GM23338 (cell line): ENCODE measurements around the gene NOL3. TPM values are rescaled to one million over a fixed set of nuclear protein-coding genes. Genes with fewer than 3 reads are reported as not detected.

ENCODE experiments used
- ATAC-seq: fragments of 200-7000 bp; cut with Tn5 transposase; 3 replicates; pipeline ENCODE4 v1.9.1; 2020
- DNase-seq: peaks from one replicate; pipeline ENCODE4 v3.0.0-alpha.2; 2015; ENCODE audit warnings: low spot score
- H2AFZ ChIP-seq: fragments of 200-600 bp; sonication (generic); 2 replicates; pipeline ENCODE4 v1.8.0; 2016; ENCODE audit warnings: antibody characterized with exemption, mild to moderate bottlenecking, moderate library complexity
- H3F3A ChIP-seq: fragments of 200-600 bp; sonication (generic); replicated peaks from 2 replicates; pipeline ENCODE4 v1.8.0; 2017; ENCODE audit warnings: antibody characterized with exemption, mixed run types, low read depth
- H3K27ac ChIP-seq: fragments of 200-600 bp; sonication (generic); 2 replicates; pipeline ENCODE4 v1.6.1; 2016; ENCODE audit warnings: low read depth
- H3K27me3 ChIP-seq: fragments of 200-600 bp; sonication (generic); 2 replicates; pipeline ENCODE4 v1.8.0; 2016; ENCODE audit warnings: mild to moderate bottlenecking, mixed run types, moderate library complexity; ENCODE audit not compliant: insufficient read depth
- H3K36me3 ChIP-seq: fragments of 200-600 bp; sonication (generic); 2 replicates; pipeline ENCODE4 v1.8.0; 2016; ENCODE audit warnings: mild to moderate bottlenecking; ENCODE audit not compliant: insufficient read depth
- H3K4me1 ChIP-seq: fragments of 200-600 bp; sonication (generic); 2 replicates; pipeline ENCODE4 v1.8.0; 2016; ENCODE audit warnings: mild to moderate bottlenecking, moderate library complexity; ENCODE audit not compliant: insufficient read depth
- H3K4me2 ChIP-seq: fragments of 200-600 bp; sonication (generic); 2 replicates; pipeline ENCODE4 v1.7.1; 2017; ENCODE audit warnings: mixed run types
- H3K4me3 ChIP-seq: fragments of 200-600 bp; sonication (generic); 2 replicates; pipeline ENCODE4 v1.6.1; 2016; ENCODE audit warnings: mixed run types
- H3K79me2 ChIP-seq: fragments of 200-600 bp; sonication (generic); replicated peaks from 2 replicates; pipeline ENCODE4 v1.8.0; 2017; ENCODE audit warnings: mild to moderate bottlenecking; ENCODE audit not compliant: insufficient read depth
- H3K9me2 ChIP-seq: fragments of 200-600 bp; sonication (generic); 2 replicates; pipeline ENCODE4 v1.8.0; 2017; ENCODE audit not compliant: insufficient read depth
- H4K20me1 ChIP-seq: fragments of 200-600 bp; sonication (generic); replicated peaks from 2 replicates; pipeline ENCODE4 v1.8.0; 2017; ENCODE audit warnings: mild to moderate bottlenecking; ENCODE audit not compliant: insufficient read depth
- H3K27ac Mint-ChIP-seq: 2 replicates; pipeline ENCODE4 v1.8.0; 2020; ENCODE audit warnings: inconsistent platforms, mild to moderate bottlenecking, moderate library complexity, mixed read lengths
- H3K27me3 Mint-ChIP-seq: 3 replicates; pipeline ENCODE4 v1.8.0; 2022; ENCODE audit warnings: low read depth, mild to moderate bottlenecking, moderate library complexity, mixed read lengths, inconsistent platforms; ENCODE audit not compliant: insufficient read depth, poor library complexity
- H3K36me3 Mint-ChIP-seq: 3 replicates; pipeline ENCODE4 v1.8.0; 2021; ENCODE audit warnings: low read depth, mild to moderate bottlenecking, inconsistent platforms, moderate library complexity, mixed read lengths
- H3K4me1 Mint-ChIP-seq: 3 replicates; pipeline ENCODE4 v1.8.0; 2020; ENCODE audit warnings: mild to moderate bottlenecking, inconsistent platforms, mixed read lengths
- H3K4me3 Mint-ChIP-seq: 3 replicates; pipeline ENCODE4 v1.8.0; 2021; ENCODE audit warnings: moderate library complexity, mild to moderate bottlenecking, inconsistent platforms, mixed read lengths
- H3K9me3 Mint-ChIP-seq: 3 replicates; pipeline ENCODE4 v1.8.0; 2020; ENCODE audit warnings: moderate library complexity, mild to moderate bottlenecking, inconsistent platforms, mixed read lengths
- EZH2 ChIP-seq: fragments of 200-600 bp; sonication (generic); IDR thresholded peaks from one replicate; pipeline ENCODE4 v1.8.0; 2017; ENCODE audit warnings: antibody characterized with exemption, mild to moderate bottlenecking, low read depth; ENCODE audit not compliant: unreplicated experiment
- EZH2phosphoT487 ChIP-seq: fragments of 200-600 bp; sonication (generic); IDR thresholded peaks from one replicate; pipeline ENCODE4 v1.8.1; 2018; ENCODE audit warnings: antibody characterized with exemption; ENCODE audit not compliant: unreplicated experiment
- NANOG ChIP-seq: IDR thresholded peaks from 2 replicates; pipeline ENCODE4 v1.6.1; 2016; ENCODE audit warnings: antibody characterized with exemption, borderline replicate concordance
- POLR2AphosphoS5 ChIP-seq: IDR thresholded peaks from 2 replicates; pipeline ENCODE4 v1.6.1; 2016; ENCODE audit warnings: antibody characterized with exemption, low read depth
- STAT1 ChIP-seq: IDR thresholded peaks from one replicate; pipeline ENCODE4 v1.6.1; 2016; ENCODE audit warnings: antibody characterized with exemption; ENCODE audit not compliant: unreplicated experiment
- ZNF331 ChIP-seq: fragments of 250-450 bp; sonication (Bioruptor Pico); IDR thresholded peaks from 2 replicates; pipeline ENCODE4 v1.5.0; 2020; ENCODE audit warnings: low read depth, mild to moderate bottlenecking, moderate library complexity
- polyA plus RNA-seq: library from polyadenylated mRNA; unstranded; fragments of >200 nt; fragmentation: Nextera tagmentation; extraction: Ambion mirVana; gene quantifications from 2 replicates; pipeline ENCODE4 v1.2.1, GENCODE V29; 2016
- total RNA-seq: library from RNA; depleted of rRNA; stranded (reverse); fragments of >200 nt; shearing (Covaris generic); gene quantifications from 2 replicates; pipeline ENCODE4 v1.2.3, GENCODE V29; 2014
- TF ChIP-seq, protein P1 (sequence below): IDR thresholded peaks from one replicate; pipeline ENCODE4 v1.6.1; 2018; ENCODE audit warnings: antibody characterized with exemption; ENCODE audit not compliant: unreplicated experiment
- TF ChIP-seq, protein P2 (sequence below), 2 experiments: fragments of 200-600 bp in 1 of 2; sonication (generic) in 1 of 2; conservative IDR thresholded peaks; 2 replicates each; pipeline versions ENCODE4 v1.5.1 to v1.6.1; 2016 to 2017; ENCODE audit warnings: antibody characterized with exemption in 2 of 2, low read depth in 2 of 2, mild to moderate bottlenecking in 2 of 2, moderate library complexity in 1 of 2
- TF ChIP-seq, protein P3 (sequence below): IDR thresholded peaks from 2 replicates; pipeline ENCODE4 v1.6.1; 2016; ENCODE audit warnings: antibody characterized with exemption

The NOL3 gene
- total and polyA plus RNA-seq, 2 experiments from 2014 or later, result 3.3 to 4.0 TPM

DNA sequence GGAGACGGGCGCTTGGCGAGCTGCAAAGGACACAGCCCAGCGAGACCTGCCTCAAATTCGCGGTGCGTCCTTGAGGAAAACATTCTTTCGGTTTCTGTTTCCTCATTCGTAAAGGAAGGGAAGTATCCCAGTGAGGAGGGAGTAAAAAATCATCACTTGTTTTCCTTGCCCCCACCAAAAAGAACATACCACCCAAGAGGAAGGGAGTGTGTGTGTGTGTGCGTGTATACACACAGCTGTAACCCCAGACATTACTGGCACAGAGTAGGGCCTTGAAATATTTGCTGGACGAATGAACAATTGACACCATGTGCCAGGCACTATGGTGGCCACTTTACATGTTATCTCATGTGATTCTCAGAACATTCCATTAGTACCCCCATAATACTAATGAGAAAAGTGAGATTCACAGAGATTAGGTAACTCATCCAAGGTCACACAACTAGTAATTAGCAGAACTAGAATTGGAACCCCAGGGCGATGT lies 15.4 kb downstream of the NOL3 start (continued):
- TF ChIP-seq, protein P1, sequence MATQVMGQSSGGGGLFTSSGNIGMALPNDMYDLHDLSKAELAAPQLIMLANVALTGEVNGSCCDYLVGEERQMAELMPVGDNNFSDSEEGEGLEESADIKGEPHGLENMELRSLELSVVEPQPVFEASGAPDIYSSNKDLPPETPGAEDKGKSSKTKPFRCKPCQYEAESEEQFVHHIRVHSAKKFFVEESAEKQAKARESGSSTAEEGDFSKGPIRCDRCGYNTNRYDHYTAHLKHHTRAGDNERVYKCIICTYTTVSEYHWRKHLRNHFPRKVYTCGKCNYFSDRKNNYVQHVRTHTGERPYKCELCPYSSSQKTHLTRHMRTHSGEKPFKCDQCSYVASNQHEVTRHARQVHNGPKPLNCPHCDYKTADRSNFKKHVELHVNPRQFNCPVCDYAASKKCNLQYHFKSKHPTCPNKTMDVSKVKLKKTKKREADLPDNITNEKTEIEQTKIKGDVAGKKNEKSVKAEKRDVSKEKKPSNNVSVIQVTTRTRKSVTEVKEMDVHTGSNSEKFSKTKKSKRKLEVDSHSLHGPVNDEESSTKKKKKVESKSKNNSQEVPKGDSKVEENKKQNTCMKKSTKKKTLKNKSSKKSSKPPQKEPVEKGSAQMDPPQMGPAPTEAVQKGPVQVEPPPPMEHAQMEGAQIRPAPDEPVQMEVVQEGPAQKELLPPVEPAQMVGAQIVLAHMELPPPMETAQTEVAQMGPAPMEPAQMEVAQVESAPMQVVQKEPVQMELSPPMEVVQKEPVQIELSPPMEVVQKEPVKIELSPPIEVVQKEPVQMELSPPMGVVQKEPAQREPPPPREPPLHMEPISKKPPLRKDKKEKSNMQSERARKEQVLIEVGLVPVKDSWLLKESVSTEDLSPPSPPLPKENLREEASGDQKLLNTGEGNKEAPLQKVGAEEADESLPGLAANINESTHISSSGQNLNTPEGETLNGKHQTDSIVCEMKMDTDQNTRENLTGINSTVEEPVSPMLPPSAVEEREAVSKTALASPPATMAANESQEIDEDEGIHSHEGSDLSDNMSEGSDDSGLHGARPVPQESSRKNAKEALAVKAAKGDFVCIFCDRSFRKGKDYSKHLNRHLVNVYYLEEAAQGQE, result no peak
- TF ChIP-seq EZH2 (no peak), EZH2phosphoT487 (no peak)

DNA sequence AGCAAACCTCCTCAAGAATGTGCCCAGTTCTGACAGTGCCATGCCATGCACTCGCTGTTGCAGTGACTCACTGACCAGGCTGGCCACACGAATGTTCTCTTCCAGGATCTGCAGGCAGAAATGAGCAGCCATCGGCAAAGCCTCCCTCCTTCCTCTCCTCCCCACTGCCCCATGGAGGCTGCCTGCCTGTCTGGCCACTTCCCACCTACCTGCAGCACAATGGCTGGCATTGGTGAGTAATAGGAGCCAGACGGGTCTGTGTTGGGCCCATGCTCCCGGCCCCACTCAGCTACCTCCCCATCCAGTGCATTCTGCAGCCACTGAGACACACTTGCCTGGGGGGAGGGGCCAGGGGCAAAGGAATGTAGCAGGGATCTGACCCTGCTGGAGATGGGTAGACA lies 16.2 kb downstream of the NOL3 start:
- DNase-seq (peak; percentile 58), ATAC-seq (no peak)
- H3K9me2 ChIP-seq, result no peaks in the 10 kb centered on the region
- no peak overlapping the region for H3K27ac Mint-ChIP-seq
- 0 out of 2 replicates have a peak, but pooled peaks cover 3% of the 10 kb centered on the region for H3F3A ChIP-seq
- H3K36me3 ChIP-seq, result no peaks in the 10 kb centered on the region
- no peaks in the 10 kb centered on the region; the same call in 2 of the 3 replicates for H3K9me3 Mint-ChIP-seq
- H3K27ac ChIP-seq, result no peak overlapping the region
- H2AFZ ChIP-seq, result no peak overlapping the region
- H3K4me1 ChIP-seq, result peaks cover 17% of the 10 kb centered on the region
- H3K36me3 Mint-ChIP-seq, result no peaks in the 10 kb centered on the region; the same call in 2 of the 3 replicates
- peaks cover 30% of the 10 kb centered on the region for H3K27me3 Mint-ChIP-seq
- peaks cover 10% of the 10 kb centered on the region for H3K79me2 ChIP-seq
- H3K4me2 ChIP-seq, result no peak overlapping the region
- H3K4me3 ChIP-seq, result no peak overlapping the region
- peaks cover 19% of the 10 kb centered on the region for H3K4me1 Mint-ChIP-seq
- no peaks in the 10 kb centered on the region for H4K20me1 ChIP-seq
- peaks cover 28% of the 10 kb centered on the region for H3K27me3 ChIP-seq
- no peak overlapping the region for H3K4me3 Mint-ChIP-seq
- no peak for TF ChIP-seq ZNF331 (CRISPR knock-in tag)
- TF ChIP-seq NANOG, result no peak
- TF ChIP-seq STAT1, result no peak
- TF ChIP-seq, protein P1, result no peak
- TF ChIP-seq EZH2, result no peak
- TF ChIP-seq, protein P2, sequence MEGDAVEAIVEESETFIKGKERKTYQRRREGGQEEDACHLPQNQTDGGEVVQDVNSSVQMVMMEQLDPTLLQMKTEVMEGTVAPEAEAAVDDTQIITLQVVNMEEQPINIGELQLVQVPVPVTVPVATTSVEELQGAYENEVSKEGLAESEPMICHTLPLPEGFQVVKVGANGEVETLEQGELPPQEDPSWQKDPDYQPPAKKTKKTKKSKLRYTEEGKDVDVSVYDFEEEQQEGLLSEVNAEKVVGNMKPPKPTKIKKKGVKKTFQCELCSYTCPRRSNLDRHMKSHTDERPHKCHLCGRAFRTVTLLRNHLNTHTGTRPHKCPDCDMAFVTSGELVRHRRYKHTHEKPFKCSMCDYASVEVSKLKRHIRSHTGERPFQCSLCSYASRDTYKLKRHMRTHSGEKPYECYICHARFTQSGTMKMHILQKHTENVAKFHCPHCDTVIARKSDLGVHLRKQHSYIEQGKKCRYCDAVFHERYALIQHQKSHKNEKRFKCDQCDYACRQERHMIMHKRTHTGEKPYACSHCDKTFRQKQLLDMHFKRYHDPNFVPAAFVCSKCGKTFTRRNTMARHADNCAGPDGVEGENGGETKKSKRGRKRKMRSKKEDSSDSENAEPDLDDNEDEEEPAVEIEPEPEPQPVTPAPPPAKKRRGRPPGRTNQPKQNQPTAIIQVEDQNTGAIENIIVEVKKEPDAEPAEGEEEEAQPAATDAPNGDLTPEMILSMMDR (conservative IDR thresholded peaks at IDR 0.05; ENCODE audit: low read depth in 2 of 2), result no peak
- no peak for TF ChIP-seq POLR2AphosphoS5
- TF ChIP-seq, protein P3, sequence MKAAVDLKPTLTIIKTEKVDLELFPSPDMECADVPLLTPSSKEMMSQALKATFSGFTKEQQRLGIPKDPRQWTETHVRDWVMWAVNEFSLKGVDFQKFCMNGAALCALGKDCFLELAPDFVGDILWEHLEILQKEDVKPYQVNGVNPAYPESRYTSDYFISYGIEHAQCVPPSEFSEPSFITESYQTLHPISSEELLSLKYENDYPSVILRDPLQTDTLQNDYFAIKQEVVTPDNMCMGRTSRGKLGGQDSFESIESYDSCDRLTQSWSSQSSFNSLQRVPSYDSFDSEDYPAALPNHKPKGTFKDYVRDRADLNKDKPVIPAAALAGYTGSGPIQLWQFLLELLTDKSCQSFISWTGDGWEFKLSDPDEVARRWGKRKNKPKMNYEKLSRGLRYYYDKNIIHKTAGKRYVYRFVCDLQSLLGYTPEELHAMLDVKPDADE, result no peak
